ENCODE data around the gene SCYL3.
"Not testable (repeated sequence)": the region's sequence is repeated elsewhere in the genome, so short reads cannot be mapped to it uniquely, and the experiment has no call there.

Gene SCYL3

DNA sequence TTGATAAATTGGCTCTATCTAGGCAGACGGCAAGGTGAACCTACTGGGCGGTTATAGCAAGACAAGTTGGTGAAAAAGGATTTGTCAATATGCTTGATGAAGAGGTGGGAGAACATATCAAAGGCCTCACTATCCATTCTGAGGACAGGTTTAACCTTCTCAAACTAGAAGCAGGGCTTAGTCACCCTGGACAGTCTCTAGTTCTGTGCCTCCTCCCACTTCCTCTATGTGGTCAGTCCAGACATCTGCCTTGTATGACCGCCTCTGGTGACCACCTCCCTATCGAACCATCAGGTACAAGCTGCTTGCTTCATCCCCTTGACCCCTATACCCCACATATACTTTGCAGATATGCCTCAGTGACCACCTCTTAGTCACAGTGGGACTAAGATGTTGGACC lies 2.3 kb upstream of the SCYL3 start:
- DNase-seq = no peak

DNA sequence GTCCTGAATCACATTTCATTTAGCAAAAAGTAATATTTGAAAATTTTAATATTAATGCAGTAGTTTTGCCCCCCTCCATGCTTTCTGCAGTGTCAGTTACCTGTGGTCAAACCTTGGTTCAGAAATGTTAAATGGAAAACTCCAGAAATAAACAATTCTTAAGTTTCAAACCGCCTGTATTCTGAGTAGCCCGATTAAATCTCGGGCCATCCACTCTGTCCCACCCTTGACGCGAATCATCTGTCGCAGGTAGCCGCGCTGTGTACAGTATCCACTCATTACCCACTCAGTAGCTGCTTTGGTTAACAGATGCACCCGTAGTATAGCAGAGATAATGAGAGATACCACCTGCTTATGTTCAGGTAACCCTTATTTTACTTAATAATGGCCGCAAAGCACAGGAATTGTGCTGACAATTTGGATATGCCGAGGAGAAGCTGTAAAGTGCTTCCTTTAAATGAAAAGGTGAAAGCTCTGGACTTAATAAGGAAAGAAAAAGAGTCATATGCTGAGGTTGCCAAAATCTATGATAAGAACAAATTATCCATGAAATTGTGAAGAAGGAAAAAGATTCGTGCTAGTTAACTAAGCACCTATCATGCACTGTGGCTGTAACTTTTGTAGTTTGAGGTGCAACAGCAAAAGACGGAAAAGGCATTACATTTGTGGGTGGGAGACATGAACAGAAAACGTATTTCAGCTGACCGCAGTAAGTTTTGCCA lies 889 bp upstream of the SCYL3 start:
- DNase-seq = no peak

DNA sequence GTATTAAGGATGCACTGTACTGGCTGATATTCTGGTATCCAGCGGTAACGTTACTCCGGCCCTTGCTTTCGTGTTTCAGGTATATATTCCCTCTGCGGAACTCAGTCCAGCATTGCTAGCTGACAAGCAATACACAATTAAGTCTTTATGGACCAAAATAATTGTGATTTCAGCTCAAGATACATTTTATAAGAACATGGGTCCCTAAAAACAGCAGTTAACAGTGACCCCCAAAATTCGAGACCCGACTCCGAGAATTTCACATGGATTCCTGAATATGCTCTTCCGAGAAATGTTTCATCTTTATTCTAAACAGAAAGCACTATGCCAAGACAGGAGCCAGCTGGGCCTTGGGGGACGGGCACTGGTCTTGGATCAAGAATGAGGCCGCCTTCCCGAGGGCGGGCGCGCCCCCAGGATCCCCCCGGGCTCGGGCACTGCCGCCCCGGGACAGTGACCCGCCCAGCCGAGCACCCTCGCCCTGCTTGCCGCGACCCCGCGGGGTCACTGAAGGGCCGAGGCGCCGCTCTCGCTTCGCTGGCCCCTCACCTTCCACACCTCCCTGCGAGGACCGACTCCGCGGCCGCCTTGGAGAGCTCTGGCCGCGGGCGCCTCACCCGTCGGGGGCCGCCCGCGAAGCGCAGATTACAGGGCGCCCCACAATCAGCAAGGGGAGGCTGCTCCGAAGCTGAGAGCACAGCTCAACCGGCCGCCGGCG lies 610 bp downstream of the SCYL3 start:
- DNase-seq = peak; percentile 87

DNA sequence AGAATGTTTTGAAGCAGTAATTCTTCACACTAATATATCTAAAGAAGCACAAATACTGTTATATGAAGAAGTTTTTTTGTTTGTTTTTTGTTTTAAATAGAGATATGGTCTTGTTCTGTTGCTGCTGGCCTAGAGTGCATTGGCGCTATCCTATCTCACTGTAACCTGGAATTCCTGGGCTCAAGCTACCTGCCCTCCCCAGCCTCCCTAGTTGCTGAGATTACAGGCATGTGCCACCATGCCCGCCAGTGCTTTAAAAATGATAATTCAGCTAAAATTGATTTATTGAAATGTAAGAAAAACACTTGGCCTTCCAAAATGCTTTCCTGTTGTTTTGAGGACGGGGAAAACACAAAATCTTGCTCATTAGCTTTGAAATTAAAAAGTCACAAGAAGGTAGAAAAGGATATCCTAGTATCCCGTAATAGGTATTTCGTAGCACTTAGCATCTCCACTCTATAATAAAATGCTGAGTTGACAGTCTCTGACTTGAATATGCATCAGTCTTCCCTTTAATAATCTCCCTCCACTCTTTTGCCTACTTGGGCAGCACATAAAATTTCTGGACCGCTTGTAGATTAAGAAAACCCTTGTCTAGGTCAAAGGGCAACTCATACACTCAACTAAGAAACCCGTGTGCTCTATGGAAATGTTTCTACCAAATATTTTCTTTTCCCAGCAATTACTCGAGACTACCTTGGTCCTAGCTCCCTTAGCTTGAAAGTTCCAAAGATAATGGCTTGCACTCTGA lies 1.3 kb downstream of the SCYL3 start:
- DNase-seq = no peak

DNA sequence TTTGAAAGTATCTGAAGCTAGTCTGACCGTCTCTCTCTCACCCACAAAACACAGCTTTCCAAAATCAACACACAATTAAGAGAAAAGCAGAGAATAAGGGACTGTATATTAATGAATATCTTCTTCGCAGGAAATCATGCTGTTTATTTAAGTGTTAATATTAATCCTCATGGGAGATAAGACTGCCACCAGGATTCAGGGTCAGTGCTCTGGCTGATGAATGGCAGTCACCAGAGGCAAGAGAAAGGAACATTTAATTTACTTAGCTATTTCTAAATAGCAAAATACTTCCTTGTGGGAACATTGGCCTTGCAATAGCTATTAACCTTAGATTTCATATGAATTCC lies 2.2 kb downstream of the SCYL3 start:
- no peak for DNase-seq

DNA sequence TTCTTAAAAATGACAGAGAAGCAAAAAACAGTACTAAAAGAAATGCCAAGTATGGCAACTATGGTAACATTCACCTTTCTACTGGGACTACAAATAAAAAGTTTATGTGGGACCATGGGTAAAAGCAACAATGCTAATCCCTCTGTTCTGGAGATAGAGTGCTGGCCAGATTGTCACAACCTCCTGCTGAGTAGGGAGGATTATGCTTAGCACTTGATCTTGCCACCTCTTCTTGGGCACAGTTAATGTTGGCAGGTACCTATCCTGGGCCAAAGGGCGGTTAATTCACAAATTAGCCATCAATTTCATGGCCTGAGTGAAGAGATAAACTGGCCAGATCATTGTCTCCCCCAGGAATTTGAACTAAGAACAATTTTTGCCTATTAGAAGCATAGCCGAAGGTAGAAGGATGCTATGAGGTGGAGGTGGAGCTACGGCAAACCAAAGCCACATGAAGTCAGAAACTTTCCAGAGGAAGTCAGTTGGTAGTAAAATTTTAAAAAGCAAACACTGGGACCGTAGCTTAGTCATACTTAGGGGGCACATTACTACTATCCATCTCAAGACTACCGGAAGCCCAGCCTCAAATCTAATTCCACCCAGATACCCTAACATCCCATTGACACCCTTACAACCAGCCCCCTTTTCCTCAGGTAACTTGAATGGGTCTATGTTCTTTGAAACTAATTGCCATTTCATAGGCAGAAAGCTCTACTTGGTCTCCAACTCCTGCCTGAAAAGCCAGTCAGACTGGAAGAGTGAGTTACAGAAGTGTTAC lies 2.7 kb downstream of the SCYL3 start:
- DNase-seq = no peak

DNA sequence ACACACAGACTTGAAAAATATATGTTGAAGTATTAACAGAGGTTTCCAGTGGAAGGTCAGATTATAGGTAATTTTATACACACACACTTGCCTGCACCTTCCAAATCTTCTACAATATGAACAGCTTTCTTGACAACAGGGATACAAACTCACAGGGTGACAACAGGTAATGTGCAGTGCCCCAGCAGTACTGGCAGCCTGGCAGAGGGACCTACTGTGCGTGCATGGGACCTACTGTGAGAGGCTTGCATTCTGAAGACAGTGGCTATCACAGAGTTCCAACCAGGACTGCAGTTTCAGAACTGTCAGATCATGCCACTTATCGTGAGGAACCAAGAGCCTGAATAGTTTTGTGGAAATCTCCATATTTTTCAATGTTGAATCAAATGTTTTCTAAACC lies 3.8 kb downstream of the SCYL3 start:
- no peak for DNase-seq

DNA sequence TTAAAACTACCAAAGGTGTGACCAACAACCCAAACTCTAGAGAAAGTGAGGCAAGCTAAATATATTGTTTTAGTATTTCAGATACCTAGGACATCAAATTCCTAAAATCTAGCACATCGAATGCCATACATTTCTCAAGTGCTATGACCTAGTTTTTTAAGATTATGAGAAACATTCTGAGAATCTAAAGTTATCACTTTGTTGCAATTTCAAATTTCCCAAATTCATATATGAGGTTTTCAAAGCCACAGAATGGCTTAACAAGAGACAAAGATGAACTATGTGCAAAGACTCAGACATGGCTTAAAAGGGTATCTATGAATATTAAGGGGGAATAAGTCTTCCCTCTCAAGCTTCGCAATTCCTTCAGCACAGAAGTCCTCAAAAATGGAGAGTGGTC lies 6.8 kb downstream of the SCYL3 start:
- DNase-seq = no peak

DNA sequence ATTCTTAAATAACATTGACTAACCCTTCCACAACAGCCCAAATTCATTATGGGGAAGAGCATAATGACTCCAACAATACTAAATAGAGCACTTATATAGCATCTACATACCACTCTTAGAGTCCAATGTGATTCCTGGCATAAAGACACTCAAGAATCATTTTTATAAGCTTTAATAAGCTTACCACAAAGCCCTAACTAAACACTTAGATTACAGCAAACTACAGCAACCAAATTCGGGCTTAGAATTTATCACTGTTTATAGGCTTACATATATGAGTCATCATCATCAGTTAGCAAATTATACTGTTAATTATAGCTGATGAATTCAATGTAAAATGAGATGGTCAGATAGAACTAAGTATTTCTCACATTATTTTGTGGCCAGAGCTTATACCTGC lies 7.3 kb downstream of the SCYL3 start:
- DNase-seq = no peak

DNA sequence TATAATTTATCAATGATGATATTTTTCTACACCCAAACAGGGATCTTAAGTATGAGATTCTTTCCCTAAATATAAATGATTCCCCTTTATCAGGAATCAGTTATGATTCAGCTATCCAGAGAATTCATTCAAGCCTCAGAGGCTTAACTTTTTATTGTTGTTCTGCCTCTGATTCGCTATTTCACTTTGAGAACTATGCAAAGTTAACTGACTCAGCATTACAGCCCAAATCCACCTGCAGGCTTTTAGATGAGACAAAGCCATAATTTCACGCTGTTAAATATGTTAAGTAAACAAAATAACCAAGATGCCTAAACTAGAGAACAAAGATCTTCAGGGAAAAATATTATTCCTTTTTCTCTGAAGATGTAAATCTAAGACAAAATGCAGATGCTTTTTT lies 8.5 kb downstream of the SCYL3 start:
- no peak for DNase-seq

DNA sequence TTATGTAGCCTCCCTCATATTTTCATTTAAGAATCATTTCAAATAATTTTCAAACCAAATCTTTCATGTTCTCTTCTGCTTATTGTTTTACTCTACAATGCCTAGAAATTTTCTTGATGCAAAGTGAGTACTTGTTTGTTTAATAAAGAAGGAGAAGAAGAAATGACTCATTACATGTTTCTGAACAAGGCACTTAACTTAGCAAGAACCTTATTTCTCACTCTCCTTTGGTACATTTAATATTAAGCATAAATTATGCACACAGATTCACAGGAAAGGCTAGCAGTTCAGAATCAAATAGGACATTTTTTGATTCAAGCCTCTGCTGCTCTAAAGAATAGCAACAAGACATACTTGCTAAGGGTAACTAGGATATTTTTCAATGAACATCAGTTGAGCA lies 9.1 kb downstream of the SCYL3 start:
- DNase-seq = no peak

DNA sequence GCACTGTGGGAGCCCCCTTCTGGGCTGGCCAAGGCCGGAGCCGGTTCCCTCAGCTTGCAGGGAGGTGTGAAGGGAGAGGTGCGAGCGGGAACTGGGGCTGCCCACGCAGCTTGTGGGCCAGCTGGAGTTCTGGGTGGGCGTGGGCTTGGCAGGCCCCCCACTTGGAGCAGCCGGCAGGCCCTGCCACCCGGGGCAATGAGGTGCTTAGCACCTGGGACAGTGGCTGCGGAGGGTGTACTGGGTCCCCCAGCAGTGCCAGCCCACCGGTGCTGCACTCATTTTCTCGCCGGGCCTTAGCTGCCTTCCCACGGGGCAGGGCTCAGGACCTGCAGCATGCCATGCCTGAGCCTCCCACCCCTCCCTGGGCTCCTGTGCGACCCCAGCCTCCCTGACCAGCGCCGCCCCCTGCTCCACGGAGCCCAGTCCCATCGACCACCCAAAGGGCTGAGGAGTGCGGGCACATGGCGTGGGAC lies 11.6 kb downstream of the SCYL3 start:
- no peak for DNase-seq

DNA sequence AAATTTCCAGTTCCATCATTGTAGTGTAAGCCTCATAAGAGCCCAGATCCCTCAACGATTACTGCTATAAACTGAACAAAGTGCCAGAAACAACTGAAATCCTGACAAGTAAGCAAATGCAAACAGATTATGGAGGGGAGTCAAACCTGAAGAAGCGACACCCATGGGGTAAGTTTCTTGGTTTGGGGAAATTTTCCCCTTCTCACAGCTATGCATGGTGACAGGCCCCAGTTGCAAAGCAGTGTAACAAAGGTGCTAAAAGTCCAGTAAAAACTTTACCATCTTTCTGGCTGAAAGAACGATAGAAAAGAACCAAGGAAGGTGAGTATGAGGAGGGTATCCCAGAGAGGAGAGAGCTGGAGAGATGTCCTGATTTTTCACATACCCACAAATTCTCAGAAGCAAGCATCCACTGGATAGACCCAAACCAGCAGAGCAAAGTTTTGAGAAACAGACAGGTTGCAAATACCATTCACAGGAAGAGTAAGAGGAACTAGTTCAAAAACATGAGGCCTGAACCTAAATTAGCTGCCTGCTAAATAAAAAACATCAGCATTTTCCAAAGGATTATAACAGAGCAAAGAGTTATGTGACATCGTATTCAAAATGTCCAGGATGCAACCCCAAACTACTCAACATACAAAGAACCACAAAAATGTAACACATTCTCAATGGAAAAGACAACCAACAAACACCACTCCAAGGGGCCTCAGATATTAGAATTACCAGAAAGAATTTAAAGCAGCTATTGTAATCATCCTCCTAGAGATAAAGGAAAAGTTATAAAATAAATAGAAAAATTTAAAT lies 14.5 kb downstream of the SCYL3 start:
- DNase-seq = no peak

DNA sequence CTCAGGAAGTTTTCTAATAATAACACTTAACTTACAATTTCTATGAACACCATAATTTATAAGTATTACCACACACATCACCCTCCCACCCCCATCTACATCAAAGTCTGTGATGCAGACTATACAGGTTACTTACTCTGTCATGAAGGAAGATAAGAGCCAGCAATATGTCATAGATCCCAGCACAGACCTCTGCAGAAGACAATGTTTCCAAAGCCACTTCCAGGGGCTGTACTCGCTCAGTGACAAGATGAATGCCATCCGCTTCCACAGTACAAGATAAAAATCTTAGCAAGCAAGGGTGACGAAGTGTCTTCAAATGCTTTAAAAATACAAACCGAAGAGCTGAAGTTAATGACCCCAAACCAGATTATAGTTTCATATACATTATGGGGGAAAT lies 15.2 kb downstream of the SCYL3 start:
- DNase-seq = no peak

DNA sequence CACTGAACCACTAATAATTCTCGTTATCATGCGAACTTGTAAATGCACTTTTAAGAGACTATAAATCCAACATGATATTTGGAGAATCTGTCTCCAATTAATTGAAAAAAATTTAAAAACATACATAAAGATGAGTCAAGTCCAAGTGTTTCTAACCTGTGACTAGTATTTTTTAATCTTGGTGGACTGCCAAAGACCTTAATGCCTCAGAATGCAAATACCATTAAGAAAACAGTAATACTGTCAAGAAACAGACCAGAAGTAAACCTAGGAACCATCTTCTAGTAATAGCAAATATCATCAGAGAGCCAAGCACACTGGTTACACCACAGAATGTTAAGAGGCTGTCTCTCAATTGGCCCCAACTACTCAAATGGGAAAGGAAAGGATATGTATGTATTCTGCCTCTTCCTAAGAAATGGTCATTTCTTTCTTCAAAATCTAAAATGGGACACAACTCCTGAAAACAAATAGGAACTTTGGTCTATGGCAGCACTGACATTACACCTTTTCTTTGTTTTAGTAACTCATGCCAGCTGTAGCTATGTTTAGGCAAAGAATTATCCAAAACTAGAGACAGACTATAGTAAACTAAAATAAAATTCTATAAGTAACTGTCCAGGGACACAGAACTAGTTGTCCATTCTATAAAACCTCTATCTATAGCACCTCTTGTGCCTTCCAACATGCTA lies 15.8 kb downstream of the SCYL3 start:
- no peak for DNase-seq

DNA sequence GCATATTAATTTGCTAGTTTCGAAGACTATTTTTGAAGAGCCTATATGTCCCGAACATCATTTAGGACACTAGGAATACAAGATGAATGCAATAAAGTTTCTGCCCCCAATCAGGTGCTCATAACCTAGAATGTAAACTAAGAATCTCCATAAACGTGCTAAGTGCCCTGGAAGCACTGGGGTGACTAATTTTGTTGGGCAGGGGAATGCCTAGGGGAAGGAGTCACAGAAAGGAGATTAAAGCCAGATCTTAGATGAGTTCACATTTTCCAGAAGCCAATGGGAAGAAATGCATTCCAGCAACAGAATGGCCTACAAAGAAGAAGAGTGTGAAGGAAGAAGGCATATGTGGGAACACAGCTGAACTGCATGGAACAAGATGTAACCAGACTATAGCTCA lies 19.5 kb downstream of the SCYL3 start:
- DNase-seq = no peak

DNA sequence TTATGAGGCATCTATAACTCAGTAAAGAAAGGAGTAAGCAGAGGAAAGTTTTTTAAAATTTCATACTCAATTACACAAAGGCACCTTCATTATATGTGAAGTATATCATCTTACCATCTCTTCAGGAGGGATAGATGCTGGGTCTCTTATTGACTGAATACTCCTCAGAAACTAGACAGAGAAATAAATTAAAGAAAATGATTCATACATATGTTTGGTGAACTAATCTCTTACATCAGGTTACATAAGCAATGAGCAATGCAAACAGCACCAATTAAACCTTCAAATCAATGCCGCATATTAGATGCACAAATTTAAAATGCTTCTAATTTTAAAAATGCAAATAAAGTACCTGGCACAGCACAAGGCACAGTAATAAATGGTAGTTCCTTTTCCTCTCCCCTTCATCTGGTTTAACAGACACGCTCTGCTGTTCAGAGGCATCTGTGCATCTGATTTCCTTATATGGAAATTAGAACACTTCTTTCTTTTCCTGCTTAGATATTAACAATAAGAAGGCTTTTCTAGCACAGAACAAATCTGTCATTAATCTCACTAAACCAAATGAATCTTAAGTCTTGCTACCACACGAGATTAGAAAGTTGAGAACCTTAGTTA lies 20.0 kb downstream of the SCYL3 start:
- no peak for DNase-seq

DNA sequence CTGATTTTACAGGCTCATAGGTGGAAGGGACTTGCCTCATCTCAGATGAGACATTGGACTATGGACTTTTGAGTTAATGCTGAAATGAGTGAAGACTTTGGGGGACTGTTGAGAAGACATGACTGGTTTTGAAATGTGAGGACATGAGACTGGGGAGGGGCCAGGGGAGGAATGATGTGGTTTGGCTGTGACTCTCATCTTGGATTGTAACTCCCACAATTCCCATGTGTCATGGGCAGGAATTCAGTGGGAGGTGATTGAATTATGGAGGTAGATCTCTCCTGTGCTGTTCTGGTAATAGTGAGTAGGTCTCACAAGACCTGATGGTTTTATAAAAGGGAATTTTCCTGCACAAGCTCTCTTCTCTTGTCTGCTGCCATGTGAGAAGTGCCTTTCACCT lies 20.8 kb downstream of the SCYL3 start:
- no peak for DNase-seq

DNA sequence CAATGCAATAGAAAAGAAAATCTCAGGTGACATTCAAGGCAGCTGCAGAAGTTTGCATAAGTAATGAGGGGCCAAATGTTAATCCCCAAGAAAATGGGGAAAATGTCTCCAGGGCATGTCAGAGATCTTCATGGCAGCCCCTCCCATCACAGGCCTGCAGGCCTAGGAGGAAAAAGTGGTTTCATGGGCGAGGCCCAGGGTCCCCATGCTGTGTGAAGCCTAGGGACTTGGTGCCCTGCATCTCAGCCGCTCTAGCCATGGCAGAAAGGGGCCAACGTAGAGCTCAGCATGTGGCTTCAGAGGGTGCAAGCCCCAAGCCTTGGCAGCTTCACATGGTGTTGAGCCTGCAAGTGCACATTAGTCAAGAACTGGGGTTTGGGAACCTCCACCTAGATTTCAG lies 21.7 kb downstream of the SCYL3 start:
- DNase-seq = not testable (repeated sequence)

DNA sequence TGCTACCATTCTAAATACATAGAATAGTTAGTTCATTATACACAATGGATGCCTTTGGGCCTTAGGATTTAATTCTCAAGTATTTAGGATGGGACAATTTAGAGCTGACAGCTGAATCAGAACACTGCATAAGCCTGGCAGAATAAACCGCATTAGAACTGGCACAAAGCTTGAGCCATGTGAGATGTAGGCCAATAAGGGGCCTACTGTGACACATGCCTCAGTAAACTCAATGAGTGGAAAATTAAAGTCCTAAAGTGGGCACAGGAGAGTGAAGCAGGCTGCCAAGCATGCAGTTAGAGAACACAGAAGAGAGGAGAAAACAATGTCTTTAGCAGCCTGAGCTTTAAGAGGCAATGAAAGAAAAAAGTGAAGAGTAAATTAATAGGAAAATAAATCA lies 24.3 kb downstream of the SCYL3 start:
- no peak for DNase-seq

DNA sequence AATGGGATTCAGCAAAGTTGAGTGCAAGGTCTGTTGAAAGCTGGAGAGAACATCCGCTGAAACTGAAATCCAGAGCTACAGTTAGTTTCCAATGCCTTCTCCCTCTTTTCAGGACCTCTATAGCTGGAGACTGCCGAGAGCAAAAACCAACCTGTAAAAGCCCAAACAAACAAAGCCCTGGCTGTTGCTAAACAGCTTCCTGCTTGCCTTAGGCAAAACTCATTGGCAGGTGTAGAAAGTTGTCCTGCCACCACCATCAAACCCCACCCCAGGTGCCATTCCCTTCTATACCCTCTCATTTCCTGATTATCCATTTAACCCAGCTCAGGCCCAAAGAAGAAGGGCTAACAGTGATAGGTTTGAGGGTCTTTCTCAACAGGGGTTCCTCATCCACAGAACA lies 24.7 kb downstream of the SCYL3 start:
- DNase-seq = no peak
